ENCODE measurements around the gene UBL4B.

DNA sequence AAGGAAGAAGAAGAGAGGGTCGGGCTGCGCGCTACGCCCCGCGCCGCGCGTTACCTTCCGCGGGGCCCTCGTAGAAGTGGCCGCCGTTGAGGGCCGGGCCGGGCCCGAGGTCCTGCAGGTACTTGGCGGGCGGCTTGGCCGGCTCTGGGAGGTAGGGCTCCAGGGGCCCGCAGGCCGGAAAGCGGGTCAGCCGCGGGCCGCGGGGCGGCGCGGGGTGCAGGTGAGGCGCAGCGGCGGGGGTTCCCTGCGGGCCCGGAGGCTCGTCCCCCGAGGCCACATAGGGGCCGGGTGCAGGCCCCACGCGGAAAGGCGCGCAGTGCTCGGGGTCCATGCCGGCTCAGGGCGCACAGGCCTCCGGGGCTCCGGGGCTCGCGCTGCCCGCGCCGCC, 42.0 kb upstream of the UBL4B start:
- TF ChIP-seq, protein P1, sequence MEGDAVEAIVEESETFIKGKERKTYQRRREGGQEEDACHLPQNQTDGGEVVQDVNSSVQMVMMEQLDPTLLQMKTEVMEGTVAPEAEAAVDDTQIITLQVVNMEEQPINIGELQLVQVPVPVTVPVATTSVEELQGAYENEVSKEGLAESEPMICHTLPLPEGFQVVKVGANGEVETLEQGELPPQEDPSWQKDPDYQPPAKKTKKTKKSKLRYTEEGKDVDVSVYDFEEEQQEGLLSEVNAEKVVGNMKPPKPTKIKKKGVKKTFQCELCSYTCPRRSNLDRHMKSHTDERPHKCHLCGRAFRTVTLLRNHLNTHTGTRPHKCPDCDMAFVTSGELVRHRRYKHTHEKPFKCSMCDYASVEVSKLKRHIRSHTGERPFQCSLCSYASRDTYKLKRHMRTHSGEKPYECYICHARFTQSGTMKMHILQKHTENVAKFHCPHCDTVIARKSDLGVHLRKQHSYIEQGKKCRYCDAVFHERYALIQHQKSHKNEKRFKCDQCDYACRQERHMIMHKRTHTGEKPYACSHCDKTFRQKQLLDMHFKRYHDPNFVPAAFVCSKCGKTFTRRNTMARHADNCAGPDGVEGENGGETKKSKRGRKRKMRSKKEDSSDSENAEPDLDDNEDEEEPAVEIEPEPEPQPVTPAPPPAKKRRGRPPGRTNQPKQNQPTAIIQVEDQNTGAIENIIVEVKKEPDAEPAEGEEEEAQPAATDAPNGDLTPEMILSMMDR (IDR thresholded peaks at IDR 0.05) = no peak
- no peak for TF ChIP-seq POLR2A (IDR thresholded peaks at IDR 0.05)
- TF ChIP-seq POLR2AphosphoS5 (IDR thresholded peaks at IDR 0.05) = no peak
- TF ChIP-seq EP300 (IDR thresholded peaks at IDR 0.05) = no peak

Data from suprapubic skin (tissue), 4 donors.